HK-2 (cell line): Measurements from ENCODE around the gene EFHD1.

Source experiments
- DNase-seq: peaks from one replicate; pipeline ENCODE4 v3.0.0-alpha.2; 2018; ENCODE audit not compliant: unreplicated experiment

The EFHD1 gene

GRCh38 chr2:232633413-232634205 is at the start of gene EFHD1:
EFHD1 (plus strand) TSS chr2:232633604; CDS start chr2:232633705, 101 bp downstream.
- peak; percentile 85 for DNase-seq

- DNase-seq = no peak
Observed at GRCh38 chr2:232584238-232584637, 49.2 kb upstream of the EFHD1 start.

GRCh38 chr2:232586943-232587505 is 46.4 kb upstream of the EFHD1 start:
- DNase-seq = no peak

- DNase-seq = no peak
Observed at GRCh38 chr2:232587512-232587911, 45.9 kb upstream of the EFHD1 start.

GRCh38 chr2:232588031-232588430 is 45.4 kb upstream of the EFHD1 start:
- no peak for DNase-seq

- DNase-seq = no peak
Observed at GRCh38 chr2:232588680-232589585, 44.5 kb upstream of the EFHD1 start.

- DNase-seq = peak; percentile 11
Observed at GRCh38 chr2:232592772-232593395, 40.5 kb upstream of the EFHD1 start.

GRCh38 chr2:232593982-232594381 is 39.4 kb upstream of the EFHD1 start:
- no peak for DNase-seq

GRCh38 chr2:232597362-232598079 is 35.9 kb upstream of the EFHD1 start:
- no peak for DNase-seq

GRCh38 chr2:232598293-232598692 is 35.1 kb upstream of the EFHD1 start:
- DNase-seq = no peak

- no peak for DNase-seq
Observed at GRCh38 chr2:232600053-232600773, 33.2 kb upstream of the EFHD1 start.

GRCh38 chr2:232603283-232603682 is 30.1 kb upstream of the EFHD1 start:
- DNase-seq = no peak

GRCh38 chr2:232604535-232604934 is 28.9 kb upstream of the EFHD1 start:
- no peak for DNase-seq

GRCh38 chr2:232607011-232607410 is 26.4 kb upstream of the EFHD1 start:
- DNase-seq = no peak

- no peak for DNase-seq
Observed at GRCh38 chr2:232609607-232610006, 23.8 kb upstream of the EFHD1 start.

GRCh38 chr2:232610081-232610480 is 23.3 kb upstream of the EFHD1 start:
- DNase-seq = no peak

- DNase-seq = no peak
Observed at GRCh38 chr2:232611061-232611460, 22.3 kb upstream of the EFHD1 start.

- peak; percentile 49 for DNase-seq
Observed at GRCh38 chr2:232611559-232612218, 21.7 kb upstream of the EFHD1 start.

GRCh38 chr2:232613538-232614134 is 19.8 kb upstream of the EFHD1 start:
- DNase-seq = no peak

- no peak for DNase-seq
Observed at GRCh38 chr2:232615339-232615738, 18.1 kb upstream of the EFHD1 start.
